B cell (primary cell): Measurements from ENCODE around the gene NDFIP1. TPM values are rescaled to one million over a fixed set of nuclear protein-coding genes. Genes with fewer than 3 reads are reported as not detected.

Source experiments
- ATAC-seq: fragments of 200-7000 bp; cut with Tn5 transposase; one replicate; pipeline ENCODE4 v1.10.0; 2021; ENCODE audit warnings: low read depth, mild to moderate bottlenecking, moderate number of reproducible peaks, moderate library complexity
- CTCF ChIA-PET: fragments of 350-600 bp; sonication (Branson Sonifier 250); formaldehyde crosslinking; loops from one replicate; lab custom pipeline; 2021; ENCODE audit warnings: antibody characterized with exemption, inconsistent platforms; lab: Charles Lee
- POLR2A ChIA-PET: fragments of 350-600 bp; sonication (Branson Sonifier 250); formaldehyde crosslinking; loops from one replicate; lab custom pipeline; 2021; ENCODE audit warnings: antibody characterized with exemption; lab: Charles Lee
- DNase-seq: peaks from one replicate; pipeline ENCODE4 v3.0.0; 2013
- H2AFZ ChIP-seq: 2 replicates; pipeline ENCODE4 v1.6.1; 2012; ENCODE audit warnings: mild to moderate bottlenecking, low read depth, low read length; ENCODE audit not compliant: insufficient read depth, poor library complexity, severe bottlenecking
- H3K27ac ChIP-seq, 2 donors: 1 replicate in 1 of 2; 2 replicates in 1 of 2; pipeline ENCODE4 v1.5.1; 2012 to 2013; ENCODE audit warnings: low read length in 2 of 2, mild to moderate bottlenecking in 2 of 2, moderate library complexity in 1 of 2
- H3K27me3 ChIP-seq, 4 experiments: fragments of 200-600 bp in 1 of 4; sonication (generic) in 1 of 4; replicated peaks in 1 of 4; 1 replicate in 2 of 4; 2 replicates in 2 of 4; pipeline versions ENCODE4 v1.6.1 to v1.7.0; 2013 to 2016; ENCODE audit warnings: low read length in 3 of 4, mild to moderate bottlenecking in 2 of 4, mixed read lengths in 1 of 4, moderate library complexity in 1 of 4; ENCODE audit not compliant: insufficient read depth in 4 of 4, control insufficient read depth in 3 of 4; ENCODE audit errors: control extremely low read depth in 1 of 4
- H3K36me3 ChIP-seq, 2 experiments: replicated peaks in 1 of 2; 1 replicate in 1 of 2; 2 replicates in 1 of 2; pipeline versions ENCODE4 v1.6.1 to v1.7.1; 2013; ENCODE audit warnings: low read length in 1 of 2; ENCODE audit not compliant: insufficient read depth in 2 of 2, control insufficient read depth in 1 of 2; ENCODE audit errors: control extremely low read depth in 1 of 2, extremely low read depth in 1 of 2
- H3K4me1 ChIP-seq, 2 donors: fragments of 200-600 bp in 1 of 2; sonication (generic) in 1 of 2; 1 replicate in 1 of 2; 2 replicates in 1 of 2; pipeline versions ENCODE4 v1.5.1 to v1.6.1; 2013 to 2017; ENCODE audit warnings: low read length in 2 of 2; ENCODE audit not compliant: control insufficient read depth in 2 of 2, insufficient read depth in 2 of 2
- H3K4me2 ChIP-seq: replicated peaks from 2 replicates; pipeline ENCODE3; 2012; ENCODE audit warnings: mild to moderate bottlenecking, low read depth, low read length; ENCODE audit not compliant: poor library complexity, severe bottlenecking
- H3K4me3 ChIP-seq, 5 experiments: fragments of 200-600 bp in 1 of 5; sonication (generic) in 1 of 5; 1 replicate in 3 of 5; 2 replicates in 2 of 5; pipeline versions ENCODE4 v1.5.1 to v1.7.0; 2011 to 2016; ENCODE audit warnings: low read length in 4 of 5, mild to moderate bottlenecking in 4 of 5, low read depth in 2 of 5, control low read depth in 1 of 5, moderate library complexity in 1 of 5; ENCODE audit not compliant: insufficient read depth in 1 of 5; ENCODE audit errors: control extremely low read depth in 1 of 5, extremely low read depth in 1 of 5
- H3K79me2 ChIP-seq: fragments of 200-600 bp; sonication (generic); one replicate; pipeline ENCODE4 v1.6.0; 2016; ENCODE audit warnings: low read length; ENCODE audit not compliant: control insufficient read depth, insufficient read depth
- H3K9ac ChIP-seq: fragments of 200-600 bp; sonication (generic); 2 replicates; pipeline ENCODE4 v1.6.1; 2017; ENCODE audit warnings: mild to moderate bottlenecking, low read length, moderate library complexity
- H3K9me3 ChIP-seq, 3 donors: one replicate each; pipeline versions ENCODE4 v1.6.1 to v1.7.1; 2013; ENCODE audit warnings: low read length in 2 of 3; ENCODE audit not compliant: control insufficient read depth in 2 of 3, insufficient read depth in 1 of 3; ENCODE audit errors: control extremely low read depth in 1 of 3
- H4K20me1 ChIP-seq: 2 replicates; pipeline ENCODE4 v1.6.0; 2012; ENCODE audit warnings: mild to moderate bottlenecking, low read length; ENCODE audit not compliant: insufficient read depth, control insufficient read depth, poor library complexity, severe bottlenecking
- H3K27ac Mint-ChIP-seq: one replicate; pipeline ENCODE4 v1.8.0; 2021; ENCODE audit warnings: mixed read lengths
- H3K27me3 Mint-ChIP-seq: one replicate; pipeline ENCODE4 v1.8.0; 2021; ENCODE audit warnings: mixed read lengths
- H3K4me1 Mint-ChIP-seq: one replicate; pipeline ENCODE4 v1.8.0; 2021; ENCODE audit warnings: mixed read lengths
- H3K4me3 Mint-ChIP-seq: one replicate; pipeline ENCODE4 v1.8.0; 2021; ENCODE audit warnings: mixed read lengths
- H3K9me3 Mint-ChIP-seq: one replicate; pipeline ENCODE4 v1.8.0; 2022; ENCODE audit warnings: mixed read lengths; ENCODE audit not compliant: insufficient read depth
- CTCF ChIP-seq: fragments of 200-600 bp; IDR thresholded peaks from one replicate; pipeline ENCODE4 v1.8.0; 2022; ENCODE audit warnings: antibody characterized with exemption, mild to moderate bottlenecking
- EZH2 ChIP-seq: IDR thresholded peaks from 2 replicates; pipeline ENCODE4 v1.6.1; 2012; ENCODE audit warnings: borderline replicate concordance, low read depth, mild to moderate bottlenecking, moderate library complexity, low read length; ENCODE audit not compliant: insufficient read depth, poor library complexity, severe bottlenecking
- WGBS: methylation state at CpG from one replicate; pipeline ENCODE4 v1.1.5; 2013; ENCODE audit warnings: missing lambda C conversion rate; ENCODE audit not compliant: insufficient coverage; 5-methylcytosine and 5-hydroxymethylcytosine counted together
- intact Hi-C: fragments of 100-400 bp; cut with micrococcal nuclease; formaldehyde crosslinking; loops from one replicate; pipeline ENCODE4 v1.10.0; 2022
- polyA plus RNA-seq: library from polyadenylated mRNA; depleted of rRNA; stranded (reverse); fragments of >200 nt; gene quantifications from 2 replicates; pipeline ENCODE4 v1.2.3, GENCODE V29; 2012
- total RNA-seq, 2 donors: library from RNA; stranded (reverse); fragments of 120-200 nt in 1 of 2; gene quantifications; 1 replicate in 1 of 2; 2 replicates in 1 of 2; pipeline versions ENCODE4 v1.2.3 to v1.2.4, GENCODE V29; 2013 to 2022

Gene NDFIP1
- total and polyA plus RNA-seq, 2 donors (not counting 1 experiment from before 2014, with no cell fraction given): 10.6 to 34.6 TPM

- POLR2A ChIA-PET: no interaction called here
- DNase-seq: no peak
- H3K27ac ChIP-seq: no peak overlapping the region
- no peak for ATAC-seq
- CTCF ChIA-PET: interaction anchor here (0.7 to 1.6 kb wide), 3 partner anchors 10 to 443 kb away, joined by 3 read pairs; no protein-coding TSS in a partner anchor
- H3K4me2 ChIP-seq: no peak overlapping the region
- no peaks in the 10 kb centered on the region for H3K79me2 ChIP-seq
- H3K9me3 ChIP-seq: no peaks in the 10 kb centered on the region
- no peak for TF ChIP-seq CTCF
- no peak for TF ChIP-seq EZH2
- H3K4me3 Mint-ChIP-seq: no peak overlapping the region
- H2AFZ ChIP-seq: no peak overlapping the region
- no peak overlapping the region for H3K4me3 ChIP-seq
- no peak overlapping the region for H3K9ac ChIP-seq
- peaks cover 1 to 32% of the 10 kb centered on the region in 2 experiments for H3K36me3 ChIP-seq
- WGBS: no CpG with 5 or more reads among the region's 7 CpGs
- intact Hi-C loops: no loop called here
- H4K20me1 ChIP-seq: peaks cover 6% of the 10 kb centered on the region
- H3K27ac Mint-ChIP-seq: no peak overlapping the region
- no peaks in the 10 kb centered on the region for H3K27me3 Mint-ChIP-seq
- H3K4me1 ChIP-seq: peaks cover 4 to 5% of the 10 kb centered on the region in 2 donors
- no peaks in the 10 kb centered on the region for H3K4me1 Mint-ChIP-seq
- no peaks in the 10 kb centered on the region for H3K9me3 Mint-ChIP-seq
- no peaks in the 10 kb centered on the region for H3K27me3 ChIP-seq
These were observed 25.9 kb downstream of the NDFIP1 start for GRCh38 chr5:142134331-142135010.

GRCh38 chr5:142141463-142141862 lies 32.9 kb downstream of the NDFIP1 start:
- H3K4me3 ChIP-seq: no peak overlapping the region
- no peak for DNase-seq
- H3K27ac ChIP-seq: no peak overlapping the region
- no peaks in the 10 kb centered on the region for H3K27me3 ChIP-seq
- ChIA-PET POLR2A (no interaction called here), CTCF (interaction anchor here (3.9 to 10.8 kb wide), 2 partner anchors 128 to 148 kb away, joined by 33 to 208 read pairs; partner anchors contain the start of gene GNPDA1)
- H4K20me1 ChIP-seq: no peaks in the 10 kb centered on the region
- intact Hi-C loops: no loop called here
- H3K27ac Mint-ChIP-seq: no peak overlapping the region
- no peaks in the 10 kb centered on the region for H3K4me1 Mint-ChIP-seq
- no peaks in the 10 kb centered on the region for H3K9me3 ChIP-seq
- no peak for ATAC-seq
- peaks cover 1 to 29% of the 10 kb centered on the region in 2 experiments for H3K36me3 ChIP-seq
- no peaks in the 10 kb centered on the region for H3K27me3 Mint-ChIP-seq
- H3K9ac ChIP-seq: no peak overlapping the region
- TF ChIP-seq CTCF (no peak), EZH2 (no peak)
- no peaks in the 10 kb centered on the region for H3K79me2 ChIP-seq
- no peak overlapping the region for H3K4me3 Mint-ChIP-seq
- no peaks in the 10 kb centered on the region for H3K4me1 ChIP-seq
- no peaks in the 10 kb centered on the region for H3K9me3 Mint-ChIP-seq
- H3K4me2 ChIP-seq: no peak overlapping the region
- no peak overlapping the region for H2AFZ ChIP-seq
